Trophoblast cell (in vitro differentiated cells and primary cell): ENCODE measurements around the gene USP21.

Source experiments
- DNase-seq, 2 donors: peaks; one replicate each; pipeline ENCODE4 v3.0.0-alpha.2; 2016
- H2AFZ ChIP-seq: 2 replicates; pipeline ENCODE4 v1.6.1; 2013; ENCODE audit warnings: low read length, moderate library complexity, mild to moderate bottlenecking; ENCODE audit not compliant: insufficient read depth, poor library complexity
- H2AK5ac ChIP-seq: 2 replicates; pipeline ENCODE4 v1.6.1; 2013; ENCODE audit warnings: mild to moderate bottlenecking, low read length
- H2BK120ac ChIP-seq: 2 replicates; pipeline ENCODE4 v1.6.1; 2013; ENCODE audit warnings: low read length, mild to moderate bottlenecking, moderate library complexity; ENCODE audit not compliant: insufficient read depth, poor library complexity
- H2BK12ac ChIP-seq: 2 replicates; pipeline ENCODE4 v1.6.1; 2013; ENCODE audit warnings: mild to moderate bottlenecking, low read length, moderate library complexity
- H2BK5ac ChIP-seq: 2 replicates; pipeline ENCODE4 v1.6.1; 2013; ENCODE audit warnings: low read length, low read depth, moderate library complexity, mild to moderate bottlenecking; ENCODE audit not compliant: poor library complexity
- H3K14ac ChIP-seq: 2 replicates; pipeline ENCODE4 v1.6.1; 2013; ENCODE audit warnings: mild to moderate bottlenecking, low read length
- H3K18ac ChIP-seq: 2 replicates; pipeline ENCODE4 v1.6.1; 2013; ENCODE audit warnings: mild to moderate bottlenecking, low read length
- H3K23ac ChIP-seq: 2 replicates; pipeline ENCODE4 v1.6.1; 2013; ENCODE audit warnings: low read length
- H3K27ac ChIP-seq: 2 replicates; pipeline ENCODE4 v1.5.1; 2013; ENCODE audit warnings: low read depth, mild to moderate bottlenecking, inconsistent platforms, low read length, moderate library complexity
- H3K27me3 ChIP-seq: 2 replicates; pipeline ENCODE4 v1.6.1; 2013; ENCODE audit warnings: inconsistent platforms, mild to moderate bottlenecking, low read length, moderate library complexity; ENCODE audit not compliant: insufficient read depth
- H3K36me3 ChIP-seq, 2 experiments: 1 replicate in 1 of 2; 2 replicates in 1 of 2; pipeline ENCODE4 v1.6.1; 2013; ENCODE audit warnings: low read length in 2 of 2, mild to moderate bottlenecking in 2 of 2, moderate library complexity in 1 of 2; ENCODE audit not compliant: insufficient read depth in 2 of 2, control insufficient read depth in 1 of 2
- H3K4ac ChIP-seq: 2 replicates; pipeline ENCODE4 v1.6.1; 2013; ENCODE audit warnings: low read depth, mild to moderate bottlenecking, low read length, moderate library complexity
- H3K4me1 ChIP-seq, 2 experiments: 1 replicate in 1 of 2; 2 replicates in 1 of 2; pipeline ENCODE4 v1.6.1; 2013; ENCODE audit warnings: low read length in 2 of 2, mild to moderate bottlenecking in 2 of 2, moderate library complexity in 1 of 2; ENCODE audit not compliant: insufficient read depth in 2 of 2, control insufficient read depth in 1 of 2
- H3K4me2 ChIP-seq: 2 replicates; pipeline ENCODE4 v1.6.1; 2013; ENCODE audit warnings: inconsistent platforms, mild to moderate bottlenecking, low read length, moderate library complexity
- H3K4me3 ChIP-seq: 2 replicates; pipeline ENCODE4 v1.5.1; 2013; ENCODE audit warnings: mild to moderate bottlenecking, low read depth, low read length, inconsistent platforms
- H3K79me1 ChIP-seq: one replicate; pipeline ENCODE4 v1.6.1; 2013; ENCODE audit warnings: low read length
- H3K79me2 ChIP-seq: 2 replicates; pipeline ENCODE4 v1.6.1; 2013; ENCODE audit warnings: low read length, mild to moderate bottlenecking; ENCODE audit not compliant: control insufficient read depth, insufficient read depth, poor library complexity
- H3K9ac ChIP-seq: 2 replicates; pipeline ENCODE4 v1.6.1; 2013; ENCODE audit warnings: mild to moderate bottlenecking, low read length
- H3K9me3 ChIP-seq: 2 replicates; pipeline ENCODE4 v1.6.1; 2013; ENCODE audit warnings: low read depth, mild to moderate bottlenecking, control low read depth, inconsistent platforms, low read length; ENCODE audit not compliant: insufficient read depth
- H4K12ac ChIP-seq: 2 replicates; pipeline ENCODE4 v1.6.1; 2013; ENCODE audit warnings: low read depth, mild to moderate bottlenecking, low read length, moderate library complexity
- H4K8ac ChIP-seq: 2 replicates; pipeline ENCODE4 v1.6.1; 2013; ENCODE audit warnings: low read depth, mild to moderate bottlenecking, low read length, moderate library complexity
- H4K91ac ChIP-seq: one replicate; pipeline ENCODE4 v1.6.1; 2013; ENCODE audit warnings: low read depth, mild to moderate bottlenecking, low read length, moderate library complexity
- WGBS: extraction: QIAGEN DNeasy Blood & Tissue Kit; methylation state at CpG from one replicate; pipeline ENCODE4 v1.1.7; 2013; ENCODE audit warnings: missing lambda C conversion rate; ENCODE audit not compliant: insufficient read length, insufficient coverage; ENCODE audit errors: extremely low coverage; 5-methylcytosine and 5-hydroxymethylcytosine counted together

Gene USP21

GRCh38 chr1:161172776-161173376, 13.6 kb downstream of the USP21 start:
- DNase-seq = peak in 1 of 2 donors; percentile 56
- no peak overlapping the region for H3K4ac ChIP-seq
- H2AK5ac ChIP-seq = no peak overlapping the region
- H2BK5ac ChIP-seq = no peak overlapping the region
- H4K8ac ChIP-seq = no peak overlapping the region
- peaks cover 2% of the 10 kb centered on the region for H3K9me3 ChIP-seq
- no peak overlapping the region for H4K12ac ChIP-seq
- no peak overlapping the region for H3K4me3 ChIP-seq
- H2BK12ac ChIP-seq = no peak overlapping the region
- no peak overlapping the region for H3K14ac ChIP-seq
- no CpG with 5 or more reads among the region's 4 CpGs for WGBS
- H4K91ac ChIP-seq = no peak overlapping the region
- H2BK120ac ChIP-seq = no peak overlapping the region
- H3K79me2 ChIP-seq = peaks cover 8% of the 10 kb centered on the region
- no peaks in the 10 kb centered on the region for H3K27me3 ChIP-seq
- H3K36me3 ChIP-seq = peaks cover 38 to 51% of the 10 kb centered on the region in 2 experiments
- H3K4me2 ChIP-seq = no peak overlapping the region
- no peak overlapping the region for H3K18ac ChIP-seq
- H3K27ac ChIP-seq = no peak overlapping the region
- no peak overlapping the region for H3K23ac ChIP-seq
- peaks cover 6 to 8% of the 10 kb centered on the region in 2 experiments for H3K4me1 ChIP-seq
- H2AFZ ChIP-seq = no peak overlapping the region
- H3K9ac ChIP-seq = no peak overlapping the region
- peaks cover 8% of the 10 kb centered on the region for H3K79me1 ChIP-seq

- Histone ChIP-seq H3K27ac (no peak overlapping the region), H3K27me3 (no peaks in the 10 kb centered on the region), H3K79me1 (peaks cover 8% of the 10 kb centered on the region), H3K9ac (no peak overlapping the region), H3K36me3 (peaks cover 38 to 51% of the 10 kb centered on the region in 2 experiments), H3K4me3 (no peak overlapping the region), H3K4ac (no peak overlapping the region), H3K23ac (no peak overlapping the region), H3K79me2 (peaks cover 8% of the 10 kb centered on the region), H4K91ac (no peak overlapping the region), H4K12ac (no peak overlapping the region), H2BK120ac (no peak overlapping the region), H2BK12ac (no peak overlapping the region), H3K4me2 (no peak overlapping the region), H3K9me3 (peaks cover 2% of the 10 kb centered on the region), H2BK5ac (no peak overlapping the region), H3K4me1 (peaks cover 6 to 8% of the 10 kb centered on the region in 2 experiments), H4K8ac (no peak overlapping the region), H3K14ac (no peak overlapping the region), H2AK5ac (no peak overlapping the region), H3K18ac (no peak overlapping the region), H2AFZ (no peak overlapping the region)
- no peak for DNase-seq
- no CpG with 5 or more reads among the region's 11 CpGs for WGBS
Observed at GRCh38 chr1:161173711-161174110, 14.4 kb downstream of the USP21 start.

- DNase-seq = no peak
- no peak overlapping the region for H2BK12ac ChIP-seq
- H3K4me3 ChIP-seq = no peak overlapping the region
- H2BK5ac ChIP-seq = no peak overlapping the region
- H3K4ac ChIP-seq = no peak overlapping the region
- no peak overlapping the region for H3K18ac ChIP-seq
- H3K79me2 ChIP-seq = peaks cover 8% of the 10 kb centered on the region
- H3K9ac ChIP-seq = no peak overlapping the region
- no peak overlapping the region for H3K27ac ChIP-seq
- peaks cover 8% of the 10 kb centered on the region for H3K79me1 ChIP-seq
- no peak overlapping the region for H2AFZ ChIP-seq
- no peak overlapping the region for H3K14ac ChIP-seq
- no peak overlapping the region for H2BK120ac ChIP-seq
- H4K91ac ChIP-seq = no peak overlapping the region
- peaks cover 35 to 46% of the 10 kb centered on the region in 2 experiments for H3K36me3 ChIP-seq
- no peak overlapping the region for H4K8ac ChIP-seq
- H3K9me3 ChIP-seq = peaks cover 2% of the 10 kb centered on the region
- H3K23ac ChIP-seq = no peak overlapping the region
- H3K4me1 ChIP-seq = peaks cover 6 to 8% of the 10 kb centered on the region in 2 experiments
- no peak overlapping the region for H2AK5ac ChIP-seq
- no peaks in the 10 kb centered on the region for H3K27me3 ChIP-seq
- no peak overlapping the region for H4K12ac ChIP-seq
- no peak overlapping the region for H3K4me2 ChIP-seq
- WGBS = no CpG with 5 or more reads among the region's 11 CpGs
Observed at GRCh38 chr1:161174911-161175310, 15.6 kb downstream of the USP21 start.

- peaks cover 6 to 8% of the 10 kb centered on the region in 2 experiments for H3K4me1 ChIP-seq
- H3K9ac ChIP-seq = no peak overlapping the region
- no peak overlapping the region for H4K91ac ChIP-seq
- H2AK5ac ChIP-seq = no peak overlapping the region
- H3K18ac ChIP-seq = no peak overlapping the region
- no peak overlapping the region for H3K27ac ChIP-seq
- H2BK120ac ChIP-seq = no peak overlapping the region
- H3K9me3 ChIP-seq = peaks cover 2% of the 10 kb centered on the region
- H3K4me3 ChIP-seq = no peak overlapping the region
- WGBS = no CpG with 5 or more reads among the region's 10 CpGs
- peaks cover 8% of the 10 kb centered on the region for H3K79me1 ChIP-seq
- no peak overlapping the region for H3K23ac ChIP-seq
- DNase-seq = no peak
- no peak overlapping the region for H4K12ac ChIP-seq
- no peaks in the 10 kb centered on the region for H3K27me3 ChIP-seq
- H3K14ac ChIP-seq = no peak overlapping the region
- no peak overlapping the region for H3K4ac ChIP-seq
- H2BK12ac ChIP-seq = no peak overlapping the region
- no peak overlapping the region for H2AFZ ChIP-seq
- H4K8ac ChIP-seq = no peak overlapping the region
- H2BK5ac ChIP-seq = no peak overlapping the region
- peak overlapping the region; percentile 97 for H3K4me2 ChIP-seq
- H3K36me3 ChIP-seq = peaks cover 29 to 39% of the 10 kb centered on the region in 2 experiments
- H3K79me2 ChIP-seq = peaks cover 8% of the 10 kb centered on the region
Observed at GRCh38 chr1:161175771-161176453, 16.6 kb downstream of the USP21 start.
